Common myeloid progenitor, CD34-positive (primary cell): ENCODE data around the gene BMF.

Experiments used
- CTCF ChIA-PET: fragments of 350-600 bp; sonication (Branson Sonifier 250); formaldehyde crosslinking; loops from one replicate; lab custom pipeline; 2021; ENCODE audit warnings: antibody characterized with exemption; lab: Charles Lee
- POLR2A ChIA-PET: fragments of 350-600 bp; sonication (Branson Sonifier 250); formaldehyde crosslinking; loops from one replicate; lab custom pipeline; 2021; ENCODE audit warnings: antibody characterized with exemption; lab: Charles Lee
- DNase-seq, 3 donors: peaks; one replicate each; pipeline versions ENCODE4 v3.0.0 to v3.0.0-alpha.2; 2013
- H3K27ac ChIP-seq, 2 experiments: 1 replicate in 1 of 2; 2 replicates in 1 of 2; pipeline ENCODE4 v1.7.0; 2013; ENCODE audit warnings: inconsistent platforms in 2 of 2, low read length in 2 of 2, mild to moderate bottlenecking in 2 of 2, low read depth in 1 of 2, moderate library complexity in 1 of 2; ENCODE audit not compliant: severe bottlenecking in 2 of 2, insufficient read depth in 1 of 2, poor library complexity in 1 of 2
- H3K27me3 ChIP-seq, 5 experiments: replicated peaks in 2 of 5; 1 replicate in 3 of 5; 2 replicates in 2 of 5; pipeline versions ENCODE4 v1.6.1 to v1.7.0; 2013; ENCODE audit warnings: low read length in 4 of 5, mild to moderate bottlenecking in 2 of 5, moderate library complexity in 2 of 5, inconsistent platforms in 1 of 5; ENCODE audit not compliant: insufficient read depth in 5 of 5, control insufficient read depth in 4 of 5
- H3K36me3 ChIP-seq, 4 experiments: 1 replicate in 2 of 4; 2 replicates in 2 of 4; pipeline versions ENCODE4 v1.6.1 to v1.7.0; 2013; ENCODE audit warnings: low read length in 3 of 4, control low read depth in 1 of 4, mild to moderate bottlenecking in 1 of 4; ENCODE audit not compliant: control insufficient read depth in 4 of 4, insufficient read depth in 4 of 4
- H3K4me1 ChIP-seq, 4 experiments: 1 replicate in 3 of 4; 2 replicates in 1 of 4; pipeline versions ENCODE4 v1.6.1 to v1.7.1; 2013; ENCODE audit warnings: low read length in 3 of 4, mild to moderate bottlenecking in 3 of 4, control low read depth in 1 of 4, inconsistent platforms in 1 of 4, moderate library complexity in 1 of 4; ENCODE audit not compliant: control insufficient read depth in 4 of 4, insufficient read depth in 4 of 4; ENCODE audit errors: control extremely low read depth in 1 of 4
- H3K4me3 ChIP-seq, 7 experiments: 1 replicate in 4 of 7; 2 replicates in 3 of 7; pipeline versions ENCODE4 v1.5.1 to v1.7.0; 2013; ENCODE audit warnings: mild to moderate bottlenecking in 7 of 7, low read length in 6 of 7, moderate library complexity in 6 of 7, inconsistent platforms in 2 of 7, low read depth in 2 of 7, control low read depth in 1 of 7; ENCODE audit not compliant: insufficient read depth in 4 of 7, control insufficient read depth in 1 of 7; ENCODE audit errors: extremely low read depth in 1 of 7
- H3K9me3 ChIP-seq, 5 experiments: 1 replicate in 4 of 5; 2 replicates in 1 of 5; pipeline versions ENCODE4 v1.6.1 to v1.7.1; 2013; ENCODE audit warnings: low read length in 4 of 5, mild to moderate bottlenecking in 2 of 5, inconsistent platforms in 1 of 5, low read depth in 1 of 5, moderate library complexity in 1 of 5; ENCODE audit not compliant: control insufficient read depth in 4 of 5, insufficient read depth in 2 of 5; ENCODE audit errors: control extremely low read depth in 1 of 5
- WGBS: methylation state at CpG from one replicate; pipeline ENCODE4 v1.1.5; 2013; ENCODE audit not compliant: insufficient coverage; 5-methylcytosine and 5-hydroxymethylcytosine counted together

Gene BMF

GRCh38 chr15:40111888-40112287, 3.2 kb upstream of the BMF start:
- 100% methylated on average over 1 of the region's 2 CpGs for WGBS
- POLR2A ChIA-PET = no interaction called here

DNA sequence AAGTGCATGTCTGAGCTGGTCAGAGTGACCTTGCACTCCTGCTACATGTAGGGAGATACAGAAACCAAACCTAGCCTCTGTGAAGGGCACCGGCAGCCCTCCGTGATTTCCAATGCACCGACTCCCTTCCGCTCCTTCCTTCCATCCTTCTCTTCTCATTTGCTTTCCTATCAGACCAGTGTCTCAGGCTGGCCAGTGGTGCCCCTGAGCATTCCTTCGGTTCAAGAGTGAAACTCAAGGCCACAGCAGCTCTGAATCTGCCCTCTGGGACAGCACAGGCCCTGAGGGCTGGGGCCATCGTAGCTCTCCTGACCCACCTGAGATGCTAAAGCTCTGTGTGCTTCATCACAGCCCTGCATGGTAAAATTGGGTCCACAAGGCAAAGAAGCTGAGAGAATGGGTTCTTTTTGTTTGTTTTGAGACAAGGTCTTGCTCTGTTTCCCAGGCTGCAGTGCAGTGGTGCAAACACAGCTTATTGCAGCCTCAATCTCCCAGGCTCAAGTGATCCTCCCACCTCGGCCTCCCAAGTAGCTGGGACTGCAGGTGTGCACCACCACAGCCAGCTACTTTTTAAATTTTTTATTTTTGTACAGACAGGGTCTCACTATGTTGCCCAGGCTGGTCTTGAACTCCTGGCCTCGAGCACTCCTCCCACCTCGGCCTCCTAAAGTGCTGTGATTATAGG, 2.3 kb upstream of the BMF start:
- CTCF ChIA-PET = interaction anchor here (1.0 to 2.5 kb wide), 7 partner anchors 9 to 67 kb away, joined by 3 to 9 read pairs (median 4); partner anchors contain the start of gene BUB1B
- no peak for DNase-seq

More at GRCh38 chr15:40111888-40112287, 3.2 kb upstream of the BMF start:
- CTCF ChIA-PET = interaction anchor here (1.0 to 5.6 kb wide), 8 partner anchors 7 to 68 kb away, joined by 3 to 50 read pairs (median 5); no protein-coding TSS in a partner anchor
- Histone ChIP-seq H3K4me1 (peaks cover 4 to 45% (median 34%) of the 10 kb centered on the region in 4 experiments), H3K36me3 (no peaks in the 10 kb centered on the region), H3K4me3 (no peak overlapping the region), H3K27me3 (no peaks in the 10 kb centered on the region), H3K9me3 (no peaks in the 10 kb centered on the region), H3K27ac (no peak overlapping the region)
- DNase-seq = no peak

DNA sequence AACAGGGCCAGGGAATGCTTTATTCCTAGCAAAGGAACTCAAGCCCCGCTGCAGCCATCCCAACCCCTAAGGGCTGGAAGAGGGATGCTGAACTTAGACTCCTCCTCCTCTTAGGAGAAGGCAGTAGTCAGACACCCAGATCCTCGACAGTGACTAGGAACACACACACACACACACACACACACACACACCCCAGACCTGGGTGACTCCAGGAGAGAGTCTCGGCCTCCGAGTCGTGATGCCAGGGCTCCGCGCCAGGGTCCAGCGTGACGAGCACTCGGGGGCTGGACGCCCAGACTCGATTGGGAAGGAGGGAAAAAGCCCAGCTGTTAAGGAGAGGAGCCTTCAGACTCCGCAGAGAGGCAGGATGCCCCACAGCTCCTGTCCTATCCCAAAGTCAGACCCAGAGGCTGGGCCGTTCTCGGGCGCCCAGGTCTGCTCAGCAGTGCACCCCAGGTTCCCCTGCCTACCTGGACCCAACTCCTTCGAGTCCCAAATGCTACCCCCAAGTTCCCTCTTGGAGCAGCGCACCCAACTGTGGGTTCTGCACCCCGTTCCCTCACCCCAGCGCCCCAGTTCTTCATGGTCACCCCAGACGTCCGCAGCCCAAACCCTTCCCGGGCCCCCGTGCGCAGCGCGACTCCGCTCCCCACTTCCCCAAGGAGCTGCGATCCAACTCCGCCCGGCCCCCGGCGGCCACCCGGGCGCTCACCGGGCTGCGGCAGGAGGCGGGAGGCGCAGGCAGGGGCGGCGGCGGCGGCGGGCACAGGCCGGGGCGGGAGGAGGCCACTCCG, 421 bp downstream of the BMF start:
- Histone ChIP-seq H3K4me1 (peaks cover 12 to 61% (median 52%) of the 10 kb centered on the region in 4 experiments), H3K27me3 (no peaks in the 10 kb centered on the region), H3K9me3 (no peaks in the 10 kb centered on the region), H3K27ac (peak overlapping the region in 1 of 2 experiments; percentile 47), H3K36me3 (peaks cover 0 to 12% (median 6%) of the 10 kb centered on the region in 4 experiments), H3K4me3 (peak overlapping the region; percentile 71 to 92 (median 76))
- WGBS = 1% methylated on average over 25 of the region's 47 CpGs
- peak in 1 of 3 donors; percentile 25 for DNase-seq
- POLR2A ChIA-PET = interaction anchor here (0.6 to 3.7 kb wide), 4 partner anchors 14 to 530 kb away, joined by 3 to 15 read pairs (median 4); no protein-coding TSS in a partner anchor
- CTCF ChIA-PET = interaction anchor here (0.6 to 15.1 kb wide), 11 partner anchors 8 to 167 kb away, joined by 3 to 224 read pairs (median 6); no protein-coding TSS in a partner anchor

More for the DNA sequence above, 2.3 kb upstream of the BMF start:
- Histone ChIP-seq H3K27me3 (no peaks in the 10 kb centered on the region), H3K4me3 (no peak overlapping the region), H3K36me3 (no peaks in the 10 kb centered on the region), H3K4me1 (peaks cover 7 to 45% (median 39%) of the 10 kb centered on the region in 4 experiments), H3K9me3 (no peaks in the 10 kb centered on the region), H3K27ac (no peak overlapping the region)
- WGBS = 95% methylated on average over 6 of the region's 9 CpGs
- POLR2A ChIA-PET = no interaction called here

- H3K9me3 ChIP-seq = no peaks in the 10 kb centered on the region
- H3K36me3 ChIP-seq = peaks cover 0 to 14% (median 6%) of the 10 kb centered on the region in 4 experiments
- peak overlapping the region in 1 of 2 experiments; percentile 66 for H3K27ac ChIP-seq
- ChIA-PET CTCF (interaction anchor here (0.7 to 15.1 kb wide), 21 partner anchors 8 to 290 kb away, joined by 3 to 224 read pairs (median 6); partner anchors contain the start of genes BUB1B and SRP14), POLR2A (interaction anchor here (0.6 to 3.7 kb wide), 5 partner anchors 8 to 148 kb away, joined by 3 to 15 read pairs (median 5); no protein-coding TSS in a partner anchor)
- 68% methylated on average over 4 of the region's 8 CpGs for WGBS
- peaks cover 12 to 77% (median 62%) of the 10 kb centered on the region in 4 experiments for H3K4me1 ChIP-seq
- peak overlapping the region in 4 of 7 experiments; percentile 21 to 83 (median 58) for H3K4me3 ChIP-seq
- no peaks in the 10 kb centered on the region for H3K27me3 ChIP-seq
- peak; percentile 59 to 80 (median 78) for DNase-seq
Observed at GRCh38 chr15:40106203-40107161, 2.2 kb downstream of the BMF start.

- ChIA-PET CTCF (interaction anchor here (0.6 to 15.1 kb wide), 23 partner anchors 9 to 226 kb away, joined by 3 to 224 read pairs (median 6); partner anchors contain the start of genes BUB1B and SRP14), POLR2A (interaction anchor here (0.7 to 3.7 kb wide), 3 partner anchors 51 to 99 kb away, joined by 4 to 15 read pairs (median 7); no protein-coding TSS in a partner anchor)
- H3K4me1 ChIP-seq = peaks cover 20 to 86% (median 70%) of the 10 kb centered on the region in 4 experiments
- peak overlapping the region; percentile 74 to 77 for H3K27ac ChIP-seq
- peak in 2 of 3 donors; percentile 60 to 69 for DNase-seq
- peaks cover 0 to 14% (median 6%) of the 10 kb centered on the region in 4 experiments for H3K36me3 ChIP-seq
- 57% methylated on average over 7 of the region's 9 CpGs for WGBS
- peak overlapping the region in 3 of 7 experiments; percentile 5 to 39 (median 34) for H3K4me3 ChIP-seq
- no peaks in the 10 kb centered on the region for H3K9me3 ChIP-seq
- no peaks in the 10 kb centered on the region for H3K27me3 ChIP-seq
Observed at GRCh38 chr15:40105517-40106202, 3.0 kb downstream of the BMF start.
